Measurements from ENCODE around the gene EHBP1L1. TPM values are rescaled to one million over a fixed set of nuclear protein-coding genes. Genes with fewer than 3 reads are reported as not detected.

EHBP1L1 gene
- polyA plus RNA-seq, 1 donor from 2014 or later, result 18.3 TPM

- H3K27me3 ChIP-seq (ENCODE audit: insufficient read depth, low read depth, low read length), result no peaks in the 10 kb centered on the region
- TF ChIP-seq TAF1 (IDR thresholded peaks at IDR 0.05; ENCODE audit: low read depth) (no peak), RAD21 (conservative IDR thresholded peaks at IDR 0.05) (no peak), POLR2AphosphoS5 (IDR thresholded peaks at IDR 0.05) (no peak), CTCF (IDR thresholded peaks at IDR 0.05; ENCODE audit: poor library complexity, severe bottlenecking) (no peak), MXI1 (conservative IDR thresholded peaks at IDR 0.05; ENCODE audit: poor library complexity, severe bottlenecking) (no peak), REST (IDR thresholded peaks at IDR 0.05; ENCODE audit: borderline replicate concordance) (no peak), EP300 (conservative IDR thresholded peaks at IDR 0.05; ENCODE audit: poor library complexity, severe bottlenecking) (no peak), EZH2 (IDR thresholded peaks at IDR 0.05; ENCODE audit: borderline replicate concordance, insufficient read depth, low read length, poor library complexity, severe bottlenecking) (no peak), SMC3 (conservative IDR thresholded peaks at IDR 0.05; ENCODE audit: poor library complexity) (no peak)
- no peaks in the 10 kb centered on the region for H3K9me3 ChIP-seq (ENCODE audit: low read length)
- H3K36me3 ChIP-seq (ENCODE audit: insufficient read depth, low read length), result peaks cover 4% of the 10 kb centered on the region
- H3K9me2 ChIP-seq (ENCODE audit: insufficient read depth, low read length), result no peaks in the 10 kb centered on the region
- H2AFZ ChIP-seq (ENCODE audit: low read depth, low read length), result no peak overlapping the region
- H3K4me3 ChIP-seq (ENCODE audit: low read length), result no peak overlapping the region
- no peak overlapping the region for H3K27ac ChIP-seq (ENCODE audit: low read length)
- H3F3A ChIP-seq (ENCODE audit: insufficient read depth, low read length, poor library complexity, severe bottlenecking), result no peaks in the 10 kb centered on the region
- H4K20me1 ChIP-seq (ENCODE audit: insufficient read depth), result no peaks in the 10 kb centered on the region
- H3K9ac ChIP-seq (ENCODE audit: low read length), result no peak overlapping the region
- H3K4me2 ChIP-seq (ENCODE audit: low read length), result no peak overlapping the region
- H3K79me2 ChIP-seq (replicated peaks; ENCODE audit: insufficient read depth, low read length), result no peaks in the 10 kb centered on the region
Observed at GRCh38 chr11:65634109-65634436, 58.2 kb downstream of the EHBP1L1 start.

GRCh38 chr11:65634440-65634839 is 58.6 kb downstream of the EHBP1L1 start:
- H3K9me2 ChIP-seq (ENCODE audit: insufficient read depth, low read length), result no peaks in the 10 kb centered on the region
- H3K4me2 ChIP-seq (ENCODE audit: low read length), result no peak overlapping the region
- no peak overlapping the region for H3K4me3 ChIP-seq (ENCODE audit: low read length)
- TF ChIP-seq EZH2 (IDR thresholded peaks at IDR 0.05; ENCODE audit: borderline replicate concordance, insufficient read depth, low read length, poor library complexity, severe bottlenecking) (no peak), MXI1 (conservative IDR thresholded peaks at IDR 0.05; ENCODE audit: poor library complexity, severe bottlenecking) (no peak)
- no peaks in the 10 kb centered on the region for H3K27me3 ChIP-seq (ENCODE audit: insufficient read depth, low read depth, low read length)
- no peaks in the 10 kb centered on the region for H3K79me2 ChIP-seq (replicated peaks; ENCODE audit: insufficient read depth, low read length)
- H3K27ac ChIP-seq (ENCODE audit: low read length), result no peak overlapping the region
- no peak overlapping the region for H3K9ac ChIP-seq (ENCODE audit: low read length)
- H3K36me3 ChIP-seq (ENCODE audit: insufficient read depth, low read length), result peaks cover 4% of the 10 kb centered on the region
- no peaks in the 10 kb centered on the region for H3K9me3 ChIP-seq (ENCODE audit: low read length)
- no peaks in the 10 kb centered on the region for H3F3A ChIP-seq (ENCODE audit: insufficient read depth, low read length, poor library complexity, severe bottlenecking)
- no peaks in the 10 kb centered on the region for H4K20me1 ChIP-seq (ENCODE audit: insufficient read depth)
- no peak overlapping the region for H2AFZ ChIP-seq (ENCODE audit: low read depth, low read length)

Data from neural cell (in vitro differentiated cells).